ENCODE results near the gene GLYATL1B. TPM values are rescaled to one million over a fixed set of nuclear protein-coding genes. Genes with fewer than 3 reads are reported as not detected.

Gene GLYATL1B
- total and polyA plus RNA-seq, 2 of the 8 experiments (the other 6 are each of a cell fraction or from before 2014, with no cell fraction given): not detected

DNA sequence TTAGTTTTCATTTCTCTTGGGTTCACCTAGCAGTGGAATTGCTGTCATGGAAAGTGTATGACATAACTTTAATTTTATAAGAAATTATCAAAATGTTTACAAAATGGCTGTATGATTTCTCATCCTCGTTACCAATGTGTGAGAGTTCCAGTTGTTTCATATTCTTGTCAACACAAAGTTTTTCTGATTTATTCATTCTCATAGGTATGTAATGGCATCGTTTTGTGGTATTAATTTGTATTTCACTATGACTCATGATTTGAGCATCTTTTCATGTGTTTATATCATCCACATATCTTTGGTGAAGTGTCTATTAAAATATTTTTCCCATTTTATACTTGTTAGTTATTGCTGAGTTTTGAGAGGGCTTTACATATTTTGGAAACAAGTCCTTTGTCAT is 26.4 kb downstream of the GLYATL1B start:
- H3K79me1 ChIP-seq (ENCODE audit: low read depth, low read length): no peaks in the 10 kb centered on the region
- H3K18ac ChIP-seq (ENCODE audit: extremely low read depth, low read length): no peak overlapping the region
- H2BK15ac ChIP-seq (ENCODE audit: low read length): no peak overlapping the region
- no peak overlapping the region for H2BK120ac ChIP-seq (replicated peaks; ENCODE audit: low read depth, low read length)
- H3K79me2 ChIP-seq (ENCODE audit: control insufficient read depth in 1 of 2, insufficient read depth in 2 of 2, low read length in 2 of 2): no peaks in the 10 kb centered on the region
- no peak overlapping the region for H3K4me2 ChIP-seq (ENCODE audit: insufficient read depth in 1 of 2, low read depth in 2 of 2, low read length in 2 of 2)
- 88% methylated on average over 2 of the region's 2 CpGs; no CpG with 5 or more reads in 1 of the 2 experiments for WGBS, 2 experiments (ENCODE audit: extremely low coverage in 1 of 2, insufficient coverage in 1 of 2, insufficient read length in 1 of 2, insufficient replicate concordance in 2 of 2, low coverage in 1 of 2, low lambda C conversion rate in 2 of 2, missing lambda C conversion rate in 1 of 2)
- H3K23ac ChIP-seq (ENCODE audit: insufficient read length): no peak overlapping the region
- no peak overlapping the region for H4K5ac ChIP-seq (ENCODE audit: insufficient read length, low read depth, low read length)
- peaks cover 3 to 57% (median 28%) of the 10 kb centered on the region in 4 experiments; a peak in 7 of 8 replicates for H3K36me3 ChIP-seq (ENCODE audit: control insufficient read depth in 2 of 4, insufficient read depth in 4 of 4, low read length in 3 of 4)
- no peak for DNase-seq (ENCODE audit: low read depth in 1 of 2, low spot score in 2 of 2)
- no peak overlapping the region for H3K56ac ChIP-seq (replicated peaks; ENCODE audit: insufficient read length, low read depth, low read length)
- ChIA-PET POLR2A (ENCODE audit: partially characterized antibody) (no interaction called here), CTCF (ENCODE audit: partially characterized antibody) (no interaction called here)
- no peak overlapping the region for H2BK20ac ChIP-seq (ENCODE audit: low read length)
- no peak overlapping the region for H4K91ac ChIP-seq (replicated peaks; ENCODE audit: insufficient read length, low read length)
- H4K8ac ChIP-seq (ENCODE audit: extremely low read depth, insufficient read depth, low read length): no peak overlapping the region
- no peak for FAIRE-seq
- H3K4ac ChIP-seq (replicated peaks; ENCODE audit: insufficient read length, low read depth, low read length): no peak overlapping the region
- no peak overlapping the region for H2AK5ac ChIP-seq (ENCODE audit: low read depth, low read length)
- no peak overlapping the region for H3K27ac ChIP-seq (ENCODE audit: low read depth, low read length)
- no peak overlapping the region for H2BK5ac ChIP-seq (ENCODE audit: low read depth, low read length)
- H3K4me3 ChIP-seq (ENCODE audit: extremely low read depth in 1 of 4, insufficient read depth in 2 of 4, low read depth in 3 of 4, low read length in 4 of 4): no peak overlapping the region
- no peak overlapping the region for H2AFZ ChIP-seq (ENCODE audit: low read length)
- H3K9me3 ChIP-seq (ENCODE audit: insufficient read depth in 2 of 2, low read depth in 1 of 2, low read length in 1 of 2): peaks cover 4 to 8% of the 10 kb centered on the region in 2 experiments
- H3K9ac ChIP-seq (replicated peaks in 1 of 4; ENCODE audit: extremely low read depth in 1 of 4, low read depth in 3 of 4, low read length in 3 of 4): no peak overlapping the region
- H3K4me1 ChIP-seq (replicated peaks in 1 of 4; ENCODE audit: control insufficient read depth in 3 of 4, insufficient read depth in 4 of 4, low read length in 3 of 4): peaks cover 0 to 4% (median under 1%) of the 10 kb centered on the region in 4 experiments; a peak in 2 of 7 replicates
- no peak overlapping the region for H2BK12ac ChIP-seq (ENCODE audit: low read depth, low read length)
- no peaks in the 10 kb centered on the region; the same call in 1 of the 2 replicates for H3K23me2 ChIP-seq (ENCODE audit: low read depth, low read length)
- H3K27me3 ChIP-seq (replicated peaks in 1 of 4; ENCODE audit: control insufficient read depth in 3 of 4, extremely low read depth in 1 of 4, insufficient read depth in 3 of 4, low read length in 3 of 4): peaks cover 0 to 5% (median 2%) of the 10 kb centered on the region in 4 experiments; a peak in 2 of 7 replicates
- H4K20me1 ChIP-seq (replicated peaks in 1 of 2; ENCODE audit: control insufficient read depth in 1 of 2, insufficient read depth in 2 of 2, low read length in 2 of 2): peaks cover 3 to 4% of the 10 kb centered on the region in 2 experiments
- H3K14ac ChIP-seq (ENCODE audit: insufficient read length): no peak overlapping the region
- TF ChIP-seq SIX5 (IDR thresholded peaks at IDR 0.05; ENCODE audit: low read depth, low read length) (no peak), JUN (IDR thresholded peaks at IDR 0.05; ENCODE audit: low read depth, low read length) (no peak), JUND (IDR thresholded peaks at IDR 0.05; ENCODE audit: low read length) (no peak), RFX5 (IDR thresholded peaks at IDR 0.05; ENCODE audit: borderline replicate concordance, low read depth, low read length) (no peak), SP1 (IDR thresholded peaks at IDR 0.05; ENCODE audit: low read depth, low read length) (no peak), RXRA (IDR thresholded peaks at IDR 0.05; ENCODE audit: insufficient read depth, low read depth, low read length) (no peak), CBX5 (IDR thresholded peaks at IDR 0.05; ENCODE audit: low read depth, low read length) (no peak), CREB1 (IDR thresholded peaks at IDR 0.05) (no peak), POLR2AphosphoS5 (IDR thresholded peaks at IDR 0.05; ENCODE audit: low read depth, low read length) (no peak)
- TF ChIP-seq, protein P1, sequence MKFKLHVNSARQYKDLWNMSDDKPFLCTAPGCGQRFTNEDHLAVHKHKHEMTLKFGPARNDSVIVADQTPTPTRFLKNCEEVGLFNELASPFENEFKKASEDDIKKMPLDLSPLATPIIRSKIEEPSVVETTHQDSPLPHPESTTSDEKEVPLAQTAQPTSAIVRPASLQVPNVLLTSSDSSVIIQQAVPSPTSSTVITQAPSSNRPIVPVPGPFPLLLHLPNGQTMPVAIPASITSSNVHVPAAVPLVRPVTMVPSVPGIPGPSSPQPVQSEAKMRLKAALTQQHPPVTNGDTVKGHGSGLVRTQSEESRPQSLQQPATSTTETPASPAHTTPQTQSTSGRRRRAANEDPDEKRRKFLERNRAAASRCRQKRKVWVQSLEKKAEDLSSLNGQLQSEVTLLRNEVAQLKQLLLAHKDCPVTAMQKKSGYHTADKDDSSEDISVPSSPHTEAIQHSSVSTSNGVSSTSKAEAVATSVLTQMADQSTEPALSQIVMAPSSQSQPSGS (IDR thresholded peaks at IDR 0.05; ENCODE audit: low read length): no peak
- TF ChIP-seq, protein P2, sequence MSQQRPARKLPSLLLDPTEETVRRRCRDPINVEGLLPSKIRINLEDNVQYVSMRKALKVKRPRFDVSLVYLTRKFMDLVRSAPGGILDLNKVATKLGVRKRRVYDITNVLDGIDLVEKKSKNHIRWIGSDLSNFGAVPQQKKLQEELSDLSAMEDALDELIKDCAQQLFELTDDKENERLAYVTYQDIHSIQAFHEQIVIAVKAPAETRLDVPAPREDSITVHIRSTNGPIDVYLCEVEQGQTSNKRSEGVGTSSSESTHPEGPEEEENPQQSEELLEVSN (IDR thresholded peaks at IDR 0.05): no peak
- TF ChIP-seq, protein P3, sequence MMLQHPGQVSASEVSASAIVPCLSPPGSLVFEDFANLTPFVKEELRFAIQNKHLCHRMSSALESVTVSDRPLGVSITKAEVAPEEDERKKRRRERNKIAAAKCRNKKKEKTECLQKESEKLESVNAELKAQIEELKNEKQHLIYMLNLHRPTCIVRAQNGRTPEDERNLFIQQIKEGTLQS (IDR thresholded peaks at IDR 0.05; ENCODE audit: insufficient read depth, low read depth, low read length): no peak

Data from H1 (cell line).